SKM-1 treated with dmso at 0.1 percent for 144 hours (cell line): ENCODE results near the gene NKD2.

Source experiments
- DNase-seq: peaks from one replicate; lab custom pipeline; 2025; ENCODE audit not compliant: unreplicated experiment; lab: John Stamatoyannopoulos, UW

The NKD2 gene

DNA sequence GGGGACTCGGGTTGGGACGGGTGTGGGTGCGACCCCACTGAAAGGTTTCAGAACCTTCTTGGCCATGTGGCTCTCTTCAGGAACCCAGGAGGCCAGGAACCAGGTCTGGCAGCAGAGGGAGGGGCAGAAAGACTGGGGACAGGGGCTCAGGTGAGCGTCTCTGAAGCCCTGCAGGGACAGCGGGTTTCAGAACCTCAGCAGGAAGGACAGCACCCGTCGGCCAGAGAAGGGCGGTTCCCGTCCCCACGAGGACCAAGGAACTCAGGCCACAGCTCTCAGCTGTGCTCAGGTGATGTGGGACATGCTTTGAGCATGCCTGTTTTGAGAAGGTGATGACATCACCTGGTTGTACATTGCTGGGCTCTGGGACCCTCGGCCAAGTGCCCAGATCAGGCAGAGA lies 77.5 kb downstream of the NKD2 start:
- no peak for DNase-seq

DNA sequence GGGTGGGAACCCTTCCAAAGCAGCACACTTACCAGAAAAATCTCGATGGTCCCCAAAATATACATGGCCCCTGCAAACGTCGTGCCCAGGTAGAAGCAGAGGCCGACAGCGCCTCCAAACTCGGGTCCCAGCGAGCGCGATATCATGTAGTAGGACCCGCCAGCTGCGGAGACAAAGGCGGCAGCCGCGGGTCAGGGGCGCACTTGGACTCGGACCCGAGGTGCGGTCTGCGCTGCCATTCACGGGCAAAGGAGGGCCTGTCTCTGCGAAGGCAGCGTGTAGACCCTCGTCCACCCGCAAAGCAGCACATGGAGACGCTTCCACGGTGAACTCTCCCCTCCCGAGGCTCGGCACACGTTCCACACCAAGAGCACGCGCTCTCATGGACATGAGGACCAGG lies 78.3 kb downstream of the NKD2 start:
- DNase-seq: no peak

DNA sequence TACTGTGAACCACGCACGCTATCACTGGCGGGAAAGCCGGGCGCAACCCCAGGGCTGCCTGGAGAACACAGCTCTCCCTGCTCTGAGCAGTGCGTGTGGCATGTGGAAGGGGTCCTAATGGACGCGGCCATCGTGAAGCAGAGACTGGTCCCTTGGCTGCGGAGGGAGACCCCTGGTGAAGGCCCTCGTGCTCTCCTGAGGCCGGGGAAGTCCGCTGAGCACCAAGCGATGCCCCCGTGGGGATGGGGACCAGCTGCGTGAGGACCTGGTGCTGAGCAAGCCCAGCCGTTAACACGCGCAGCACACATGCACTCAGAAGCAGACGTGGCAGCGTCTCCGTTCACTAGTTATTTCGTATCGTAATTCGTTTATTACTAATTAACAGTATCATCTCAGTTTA lies 78.8 kb downstream of the NKD2 start:
- DNase-seq: no peak

DNA sequence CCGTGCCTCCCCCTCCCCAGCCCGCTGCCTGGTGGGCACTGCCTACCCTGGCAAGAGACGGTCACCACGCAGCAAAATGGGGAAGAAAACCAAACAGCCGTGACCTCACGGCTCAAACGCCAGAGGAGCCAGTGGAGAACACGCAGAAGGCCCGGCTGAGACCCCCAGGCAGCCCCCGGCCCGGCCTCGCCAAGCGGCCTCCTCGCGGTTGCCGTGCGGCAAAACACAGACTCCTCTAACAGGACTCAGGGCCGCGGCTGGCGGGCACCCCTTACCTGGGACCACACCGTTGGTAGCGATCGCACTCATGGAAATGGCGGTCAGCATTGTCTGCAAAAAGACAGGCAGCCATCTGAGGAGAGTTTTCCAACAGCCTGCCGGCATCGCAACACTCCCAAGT lies 79.4 kb downstream of the NKD2 start:
- no peak for DNase-seq
